Mesendoderm (in vitro differentiated cells): Measurements from ENCODE around the gene HDAC3.

Experiments
- DNase-seq: peaks from one replicate; pipeline ENCODE4 v3.0.0; 2013
- H2AK5ac ChIP-seq: 2 replicates; pipeline ENCODE4 v1.6.1; 2013; ENCODE audit warnings: low read length, inconsistent platforms
- H2BK120ac ChIP-seq: 2 replicates; pipeline ENCODE4 v1.6.1; 2013; ENCODE audit warnings: low read depth, mild to moderate bottlenecking, low read length, moderate library complexity, mixed read lengths
- H2BK15ac ChIP-seq: replicated peaks from 2 replicates; pipeline ENCODE4 v1.6.1; 2013; ENCODE audit warnings: low read depth, mild to moderate bottlenecking, moderate library complexity
- H2BK5ac ChIP-seq: 2 replicates; pipeline ENCODE4 v1.6.1; 2013; ENCODE audit warnings: low read length, inconsistent platforms
- H3K18ac ChIP-seq: 2 replicates; pipeline ENCODE4 v1.6.1; 2013; ENCODE audit warnings: mild to moderate bottlenecking, low read length, mixed read lengths
- H3K23ac ChIP-seq: one replicate; pipeline ENCODE4 v1.6.1; 2013; ENCODE audit warnings: low read length
- H3K27ac ChIP-seq: 2 replicates; pipeline ENCODE4 v1.5.1; 2013; ENCODE audit warnings: low read depth, mild to moderate bottlenecking, inconsistent platforms, low read length, moderate library complexity
- H3K27me3 ChIP-seq: 2 replicates; pipeline ENCODE4 v1.6.1; 2013; ENCODE audit warnings: low read length, control low read depth, mild to moderate bottlenecking, inconsistent platforms; ENCODE audit not compliant: insufficient read depth, poor library complexity
- H3K36me3 ChIP-seq: 2 replicates; pipeline ENCODE4 v1.6.1; 2013; ENCODE audit warnings: low read length, inconsistent platforms; ENCODE audit not compliant: control insufficient read depth, insufficient read depth
- H3K4ac ChIP-seq: one replicate; pipeline ENCODE4 v1.6.1; 2013; ENCODE audit warnings: low read depth, mild to moderate bottlenecking, low read length, moderate library complexity
- H3K4me1 ChIP-seq: 2 replicates; pipeline ENCODE4 v1.6.1; 2013; ENCODE audit warnings: low read depth, low read length, inconsistent platforms; ENCODE audit not compliant: control insufficient read depth
- H3K4me2 ChIP-seq: 2 replicates; pipeline ENCODE4 v1.6.1; 2013; ENCODE audit warnings: low read length
- H3K4me3 ChIP-seq: 2 replicates; pipeline ENCODE4 v1.5.1; 2013; ENCODE audit warnings: mild to moderate bottlenecking, low read length
- H3K56ac ChIP-seq: one replicate; pipeline ENCODE4 v1.6.1; 2013; ENCODE audit warnings: low read length
- H3K79me1 ChIP-seq: 2 replicates; pipeline ENCODE4 v1.6.1; 2013; ENCODE audit warnings: low read length, inconsistent platforms
- H3K79me2 ChIP-seq: 2 replicates; pipeline ENCODE4 v1.6.1; 2013; ENCODE audit warnings: mild to moderate bottlenecking, low read length; ENCODE audit not compliant: control insufficient read depth, insufficient read depth
- H3K9ac ChIP-seq: 2 replicates; pipeline ENCODE4 v1.6.1; 2013; ENCODE audit warnings: low read length, inconsistent platforms
- H4K5ac ChIP-seq: one replicate; pipeline ENCODE4 v1.6.1; 2013; ENCODE audit warnings: low read length
- H4K8ac ChIP-seq: one replicate; pipeline ENCODE4 v1.6.1; 2013; ENCODE audit warnings: low read depth, mild to moderate bottlenecking, control low read depth, low read length, moderate library complexity
- WGBS: extraction: QIAGEN DNeasy Blood & Tissue Kit; methylation state at CpG from one replicate; pipeline ENCODE4 v1.1.7; 2013; ENCODE audit warnings: low lambda C conversion rate, missing lambda C conversion rate; ENCODE audit not compliant: insufficient coverage; ENCODE audit errors: extremely low coverage; 5-methylcytosine and 5-hydroxymethylcytosine counted together

The HDAC3 gene

DNA sequence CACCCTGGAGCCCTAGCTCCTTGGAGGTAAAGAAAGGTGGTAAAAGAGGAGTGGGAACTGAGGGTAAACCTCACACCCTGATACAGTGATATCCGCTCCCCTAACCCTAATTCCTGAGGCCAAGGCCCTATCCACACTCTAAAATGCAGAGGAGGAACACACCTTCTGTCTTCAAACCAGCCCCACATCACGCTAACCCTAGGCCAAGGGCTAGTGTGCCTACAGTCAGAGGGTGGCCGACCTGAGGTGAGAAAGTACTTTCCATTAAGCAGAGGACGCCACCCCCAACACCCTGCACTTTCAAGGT is 590 bp downstream of the HDAC3 start:
- H3K4me1 ChIP-seq: no peaks in the 10 kb centered on the region
- H3K18ac ChIP-seq: no peak overlapping the region
- H3K36me3 ChIP-seq: no peaks in the 10 kb centered on the region
- H3K4me3 ChIP-seq: peak overlapping the region; percentile 80
- no peaks in the 10 kb centered on the region for H3K27me3 ChIP-seq
- H3K79me2 ChIP-seq: peaks cover 27% of the 10 kb centered on the region
- peak overlapping the region; percentile 88 for H3K9ac ChIP-seq
- H4K5ac ChIP-seq: no peak overlapping the region
- no CpG with 5 or more reads among the region's 4 CpGs for WGBS
- H3K4me2 ChIP-seq: peak overlapping the region; percentile 51
- H3K27ac ChIP-seq: no peak overlapping the region
- H4K8ac ChIP-seq: no peak overlapping the region
- H3K79me1 ChIP-seq: peaks cover 15% of the 10 kb centered on the region
- no peak overlapping the region for H2BK5ac ChIP-seq
- peak overlapping the region; percentile 94 for H3K56ac ChIP-seq
- no peak overlapping the region for H3K4ac ChIP-seq
- no peak overlapping the region for H2BK120ac ChIP-seq
- DNase-seq: no peak
- no peak overlapping the region for H2AK5ac ChIP-seq
- H2BK15ac ChIP-seq: no peak overlapping the region
- H3K23ac ChIP-seq: peak overlapping the region; percentile 48

DNA sequence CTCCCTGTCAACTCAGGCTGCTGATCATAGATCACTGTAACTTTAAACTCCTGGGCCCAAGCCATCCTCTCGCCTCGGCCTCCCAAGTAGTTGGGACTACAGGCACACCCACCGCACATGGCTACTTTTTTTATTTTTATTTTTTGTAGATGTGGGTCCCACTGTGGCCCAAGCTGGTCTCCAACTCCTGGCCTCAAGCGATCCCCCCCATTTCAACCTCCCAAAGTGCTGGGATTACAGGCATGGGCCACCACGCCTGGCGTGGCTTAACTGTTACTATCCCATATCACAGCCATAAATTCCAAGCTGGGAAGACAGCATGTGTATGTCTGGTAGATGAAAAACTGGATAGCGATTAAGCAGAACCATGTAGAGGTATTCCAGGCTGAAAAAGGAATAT is 1.0 kb downstream of the HDAC3 start:
- no peak overlapping the region for H2BK120ac ChIP-seq
- H3K36me3 ChIP-seq: no peaks in the 10 kb centered on the region
- WGBS: no CpG with 5 or more reads among the region's 7 CpGs
- no peak overlapping the region for H4K8ac ChIP-seq
- peak overlapping the region; percentile 88 for H3K9ac ChIP-seq
- H3K79me2 ChIP-seq: peaks cover 27% of the 10 kb centered on the region
- peak overlapping the region; percentile 94 for H3K56ac ChIP-seq
- no peak overlapping the region for H4K5ac ChIP-seq
- H3K27ac ChIP-seq: no peak overlapping the region
- H2AK5ac ChIP-seq: no peak overlapping the region
- no peak overlapping the region for H2BK5ac ChIP-seq
- H3K4me1 ChIP-seq: no peaks in the 10 kb centered on the region
- H3K4me3 ChIP-seq: peak overlapping the region; percentile 80
- peak overlapping the region; percentile 51 for H3K4me2 ChIP-seq
- no peaks in the 10 kb centered on the region for H3K27me3 ChIP-seq
- no peak for DNase-seq
- H3K4ac ChIP-seq: no peak overlapping the region
- no peak overlapping the region for H2BK15ac ChIP-seq
- H3K18ac ChIP-seq: no peak overlapping the region
- no peak overlapping the region for H3K23ac ChIP-seq
- peaks cover 15% of the 10 kb centered on the region for H3K79me1 ChIP-seq

DNA sequence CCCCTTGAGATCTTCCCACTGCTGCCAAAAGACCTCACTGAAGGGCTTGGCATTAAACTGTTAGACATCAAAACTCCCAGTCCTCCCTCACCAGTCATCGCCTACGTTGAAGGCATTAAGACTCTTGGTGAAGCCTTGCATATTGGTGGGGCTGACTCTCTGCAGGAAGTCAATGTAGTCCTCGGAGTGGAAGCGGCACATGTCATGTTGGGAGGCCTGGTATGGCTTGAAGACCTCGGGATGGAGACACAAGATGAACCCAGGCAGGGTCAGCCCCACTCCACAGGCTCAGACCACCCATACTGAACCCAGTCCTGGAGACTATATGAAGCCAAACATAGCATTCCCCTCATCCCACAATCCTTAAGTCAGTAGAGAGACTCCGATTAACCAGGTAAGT is 1.9 kb downstream of the HDAC3 start:
- H3K36me3 ChIP-seq: no peaks in the 10 kb centered on the region
- H3K56ac ChIP-seq: no peak overlapping the region
- no peak overlapping the region for H2BK15ac ChIP-seq
- H2AK5ac ChIP-seq: no peak overlapping the region
- H3K4me2 ChIP-seq: no peak overlapping the region
- no peak overlapping the region for H3K18ac ChIP-seq
- H3K27me3 ChIP-seq: no peaks in the 10 kb centered on the region
- no CpG with 5 or more reads among the region's 6 CpGs for WGBS
- H4K5ac ChIP-seq: no peak overlapping the region
- no peak for DNase-seq
- no peak overlapping the region for H4K8ac ChIP-seq
- H3K23ac ChIP-seq: no peak overlapping the region
- H3K4me1 ChIP-seq: no peaks in the 10 kb centered on the region
- no peak overlapping the region for H3K4me3 ChIP-seq
- H3K27ac ChIP-seq: no peak overlapping the region
- no peak overlapping the region for H3K4ac ChIP-seq
- no peak overlapping the region for H2BK5ac ChIP-seq
- no peak overlapping the region for H3K9ac ChIP-seq
- no peak overlapping the region for H2BK120ac ChIP-seq
- H3K79me1 ChIP-seq: peaks cover 15% of the 10 kb centered on the region
- peaks cover 27% of the 10 kb centered on the region for H3K79me2 ChIP-seq

DNA sequence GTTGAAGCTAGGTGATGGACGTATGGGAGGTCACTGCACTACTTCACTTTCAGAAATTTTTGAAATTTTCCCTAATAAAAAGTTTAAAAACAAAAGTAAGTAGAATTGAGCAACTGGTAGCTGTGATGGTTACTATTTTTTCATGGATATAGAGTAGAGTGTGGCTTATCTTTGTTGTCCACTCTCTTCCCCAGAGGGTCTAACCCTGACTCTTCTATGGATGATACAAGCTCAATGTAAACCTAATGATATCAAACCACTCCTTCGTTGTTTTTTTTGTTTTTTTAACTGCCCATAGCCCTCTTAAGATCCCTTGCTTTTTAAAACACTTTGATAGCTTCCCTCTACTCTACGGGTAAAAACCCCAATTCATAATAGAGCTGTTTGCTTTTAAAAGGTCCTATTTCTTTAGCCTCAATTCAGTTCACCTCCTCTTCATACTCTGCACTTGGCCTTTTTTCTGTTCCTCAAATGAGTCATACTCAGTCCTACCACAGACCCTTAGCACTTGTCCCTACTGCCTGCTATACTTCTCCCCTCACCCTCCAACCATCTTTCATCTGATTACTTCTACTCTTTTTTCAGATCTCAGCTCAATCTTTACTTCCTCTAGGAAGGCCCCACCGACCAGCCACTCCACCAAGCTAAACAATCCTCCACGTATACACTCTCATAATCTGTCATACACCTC is 2.6 kb downstream of the HDAC3 start:
- H4K5ac ChIP-seq: no peak overlapping the region
- H3K9ac ChIP-seq: no peak overlapping the region
- peaks cover 27% of the 10 kb centered on the region for H3K79me2 ChIP-seq
- H3K23ac ChIP-seq: no peak overlapping the region
- no peak overlapping the region for H2AK5ac ChIP-seq
- H3K56ac ChIP-seq: no peak overlapping the region
- no peaks in the 10 kb centered on the region for H3K36me3 ChIP-seq
- peaks cover 15% of the 10 kb centered on the region for H3K79me1 ChIP-seq
- no peak overlapping the region for H2BK15ac ChIP-seq
- no peak overlapping the region for H3K4me2 ChIP-seq
- H2BK120ac ChIP-seq: no peak overlapping the region
- H3K27me3 ChIP-seq: no peaks in the 10 kb centered on the region
- no peak overlapping the region for H3K4me3 ChIP-seq
- H2BK5ac ChIP-seq: no peak overlapping the region
- no peak for DNase-seq
- 100% methylated on average over 1 of the region's 5 CpGs for WGBS
- no peak overlapping the region for H3K18ac ChIP-seq
- no peak overlapping the region for H3K27ac ChIP-seq
- H3K4ac ChIP-seq: no peak overlapping the region
- no peak overlapping the region for H4K8ac ChIP-seq
- no peaks in the 10 kb centered on the region for H3K4me1 ChIP-seq

DNA sequence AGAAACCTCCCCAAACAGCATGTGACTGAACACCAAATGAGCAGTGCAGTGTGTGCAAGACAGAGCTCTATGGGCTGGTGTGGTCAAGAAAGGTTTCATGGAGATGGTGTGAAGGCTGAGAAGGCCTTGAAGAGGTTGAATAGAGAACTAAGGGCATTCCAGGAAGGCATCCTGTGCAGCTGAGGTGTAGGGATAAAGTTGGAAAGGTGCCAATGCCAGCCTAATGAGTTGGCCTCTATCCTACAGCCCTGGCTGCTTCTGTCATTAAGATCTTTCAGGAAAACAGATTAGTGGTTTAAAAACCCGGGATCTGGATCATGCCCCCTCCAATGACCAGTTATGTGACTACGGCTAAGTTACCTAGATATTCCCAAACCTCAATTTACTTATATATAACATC is 4.0 kb downstream of the HDAC3 start:
- Histone ChIP-seq H2BK120ac (no peak overlapping the region), H3K56ac (no peak overlapping the region), H3K79me2 (peaks cover 27% of the 10 kb centered on the region), H3K9ac (no peak overlapping the region), H2BK15ac (no peak overlapping the region), H4K8ac (no peak overlapping the region), H3K27ac (no peak overlapping the region), H3K4me3 (no peak overlapping the region), H3K79me1 (peaks cover 15% of the 10 kb centered on the region), H3K4me2 (no peak overlapping the region), H3K27me3 (no peaks in the 10 kb centered on the region), H3K4ac (no peak overlapping the region), H3K4me1 (no peaks in the 10 kb centered on the region), H4K5ac (no peak overlapping the region), H3K36me3 (no peaks in the 10 kb centered on the region), H2AK5ac (no peak overlapping the region), H3K23ac (no peak overlapping the region), H3K18ac (no peak overlapping the region), H2BK5ac (no peak overlapping the region)
- WGBS: no CpG with 5 or more reads among the region's 2 CpGs
- no peak for DNase-seq

DNA sequence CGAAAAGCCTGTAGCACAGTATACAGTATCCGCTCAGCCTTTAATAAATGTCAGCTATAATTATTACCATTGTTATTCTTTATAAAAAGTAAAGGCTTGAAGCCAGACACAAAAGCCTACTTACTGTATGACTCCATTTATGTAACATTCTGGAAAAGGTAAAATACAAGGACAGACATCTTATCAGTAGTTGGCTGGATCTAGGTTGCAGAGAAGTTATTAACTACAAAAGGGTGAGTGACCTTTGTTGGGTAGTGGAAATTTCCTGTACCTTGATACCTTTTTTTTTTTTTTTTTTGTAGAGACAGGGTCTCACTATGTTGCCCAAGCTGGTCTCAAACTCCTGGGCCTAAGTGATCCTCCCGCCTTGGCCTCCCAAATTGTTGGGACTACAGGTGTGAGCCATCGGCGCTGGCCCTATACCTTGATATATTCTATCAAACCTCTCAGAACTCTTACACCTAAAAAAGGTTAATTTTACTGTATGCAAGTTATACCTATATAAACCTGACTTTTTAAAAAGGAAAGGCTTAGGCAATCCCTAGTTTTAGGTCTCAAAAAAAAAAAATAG is 6.0 kb downstream of the HDAC3 start:
- H3K4me1 ChIP-seq: no peaks in the 10 kb centered on the region
- H3K27ac ChIP-seq: no peak overlapping the region
- no peak overlapping the region for H3K4me2 ChIP-seq
- H3K4ac ChIP-seq: no peak overlapping the region
- H3K23ac ChIP-seq: no peak overlapping the region
- no peak overlapping the region for H3K56ac ChIP-seq
- DNase-seq: no peak
- H4K8ac ChIP-seq: no peak overlapping the region
- WGBS: no CpG with 5 or more reads among the region's 5 CpGs
- H3K27me3 ChIP-seq: no peaks in the 10 kb centered on the region
- no peak overlapping the region for H3K9ac ChIP-seq
- H3K79me2 ChIP-seq: peaks cover 19% of the 10 kb centered on the region
- no peak overlapping the region for H2BK15ac ChIP-seq
- H2AK5ac ChIP-seq: no peak overlapping the region
- H3K36me3 ChIP-seq: no peaks in the 10 kb centered on the region
- H2BK120ac ChIP-seq: no peak overlapping the region
- no peak overlapping the region for H2BK5ac ChIP-seq
- no peak overlapping the region for H4K5ac ChIP-seq
- H3K4me3 ChIP-seq: no peak overlapping the region
- H3K79me1 ChIP-seq: peaks cover 10% of the 10 kb centered on the region
- no peak overlapping the region for H3K18ac ChIP-seq
